ENCODE data around the gene CDIPT. TPM values are rescaled to one million over a fixed set of nuclear protein-coding genes. Genes with fewer than 3 reads are reported as not detected.

CDIPT gene
- total RNA-seq, 4 donors from 2014 or later = 80.0 to 121 (median 94.8) TPM

- 87 to 88% methylated on average over 6 of the region's 6 CpGs for WGBS, 2 donors
- TF ChIP-seq EP300 (IDR thresholded peaks at IDR 0.05) = no peak
- no peak for TF ChIP-seq CTCF (IDR thresholded peaks at IDR 0.05)
- no peak for TF ChIP-seq POLR2A (IDR thresholded peaks at IDR 0.05)
Measured at GRCh38 chr16:29883987-29884386, 21.0 kb upstream of the CDIPT start.

GRCh38 chr16:29881050-29881449 is 18.0 kb upstream of the CDIPT start:
- Histone ChIP-seq H3K36me3 (no peaks in the 10 kb centered on the region), H3K27me3 (peaks cover 3 to 51% of the 10 kb centered on the region in 2 donors), H3K27ac (no peak overlapping the region), H3K4me1 (peaks cover 0 to 14% (median 3%) of the 10 kb centered on the region in 4 donors), H3K4me3 (no peak overlapping the region), H3K9me3 (no peaks in the 10 kb centered on the region)
- WGBS, 2 donors = 87 to 95% methylated on average over 3 of the region's 3 CpGs
- no peak for DNase-seq (ENCODE audit: low spot score in 2 of 2)
- no peak for TF ChIP-seq POLR2A (IDR thresholded peaks at IDR 0.05)
- no peak for TF ChIP-seq EP300 (IDR thresholded peaks at IDR 0.05)
- TF ChIP-seq CTCF (IDR thresholded peaks at IDR 0.05) = no peak

More at GRCh38 chr16:29883987-29884386, 21.0 kb upstream of the CDIPT start:
- Histone ChIP-seq H3K27me3 (peaks cover 0 to 21% of the 10 kb centered on the region in 2 donors), H3K36me3 (no peaks in the 10 kb centered on the region), H3K9me3 (no peaks in the 10 kb centered on the region), H3K27ac (no peak overlapping the region), H3K4me3 (no peak overlapping the region), H3K4me1 (no peaks in the 10 kb centered on the region)
- no peak for DNase-seq (ENCODE audit: low spot score in 2 of 2)

GRCh38 chr16:29878172-29878571 is 15.1 kb upstream of the CDIPT start:
- no peaks in the 10 kb centered on the region for H3K36me3 ChIP-seq
- H3K27ac ChIP-seq = no peak overlapping the region
- H3K4me1 ChIP-seq = peaks cover 0 to 14% (median 3%) of the 10 kb centered on the region in 4 donors
- H3K9me3 ChIP-seq = no peaks in the 10 kb centered on the region
- H3K27me3 ChIP-seq = peaks cover 3 to 66% of the 10 kb centered on the region in 2 donors
- 87 to 89% methylated on average over 14 of the region's 14 CpGs for WGBS, 2 donors
- TF ChIP-seq EP300 (IDR thresholded peaks at IDR 0.05) (no peak), CTCF (IDR thresholded peaks at IDR 0.05) (no peak), POLR2A (IDR thresholded peaks at IDR 0.05) (no peak)
- H3K4me3 ChIP-seq = no peak overlapping the region
- DNase-seq (ENCODE audit: low spot score in 2 of 2) = no peak

GRCh38 chr16:29877266-29877961 is 14.4 kb upstream of the CDIPT start:
- peaks cover 3 to 66% of the 10 kb centered on the region in 2 donors for H3K27me3 ChIP-seq
- TF ChIP-seq CTCF (IDR thresholded peaks at IDR 0.05) (no peak), EP300 (IDR thresholded peaks at IDR 0.05) (no peak), POLR2A (IDR thresholded peaks at IDR 0.05) (no peak)
- H3K9me3 ChIP-seq = no peaks in the 10 kb centered on the region
- no peak for DNase-seq (ENCODE audit: low spot score in 2 of 2)
- no peak overlapping the region for H3K27ac ChIP-seq
- WGBS, 2 donors = 10 to 15% methylated on average over 19 to 28 of the region's 28 CpGs
- no peaks in the 10 kb centered on the region for H3K36me3 ChIP-seq
- peaks cover 0 to 14% (median 3%) of the 10 kb centered on the region in 4 donors for H3K4me1 ChIP-seq
- H3K4me3 ChIP-seq = no peak overlapping the region

- 4 to 13% methylated on average over 13 to 42 of the region's 45 CpGs for WGBS, 2 donors
- Histone ChIP-seq H3K9me3 (no peaks in the 10 kb centered on the region), H3K36me3 (no peaks in the 10 kb centered on the region), H3K27me3 (peaks cover 3 to 66% of the 10 kb centered on the region in 2 donors), H3K4me3 (peak overlapping the region in 2 of 4 donors; percentile 17 to 21), H3K4me1 (peaks cover 0 to 14% (median 3%) of the 10 kb centered on the region in 4 donors), H3K27ac (no peak overlapping the region)
- TF ChIP-seq EP300 (IDR thresholded peaks at IDR 0.05) (no peak), CTCF (IDR thresholded peaks at IDR 0.05) (no peak), POLR2A (IDR thresholded peaks at IDR 0.05) (no peak)
- no peak for DNase-seq (ENCODE audit: low spot score in 2 of 2)
Measured at GRCh38 chr16:29876594-29877249, 13.7 kb upstream of the CDIPT start.

All from tibial nerve (tissue), 4 donors.